Measurements from ENCODE around the gene CDK14.

GRCh38 chr7:90951986-90952954 lies 356.1 kb downstream of the CDK14 start:
- TF ChIP-seq CTCF (IDR thresholded peaks at IDR 0.05; ENCODE audit: borderline replicate concordance, extremely low read depth, low read length, poor library complexity, severe bottlenecking) (no peak), EZH2 (IDR thresholded peaks at IDR 0.05; ENCODE audit: borderline replicate concordance, low read depth, low read length, severe bottlenecking) (no peak)

Measured in DND-41 (cell line).